Gastrocnemius medialis (tissue), 4 donors: ENCODE measurements around the gene LMF2. TPM values are rescaled to one million over a fixed set of nuclear protein-coding genes. Genes with fewer than 3 reads are reported as not detected.

Experiments
- ATAC-seq, 2 donors: fragments of 150-250 bp; one replicate each; pipeline ENCODE4 v1.9.1; 2016
- DNase-seq, 2 donors: peaks; one replicate each; pipeline ENCODE4 v3.0.0-alpha.2; 2019
- H3K27ac ChIP-seq, 4 donors: fragments of 200-600 bp; sonication (generic); 1 replicate in 1 of 4; 2 replicates in 3 of 4; pipeline ENCODE4 v1.5.1; 2016 to 2018; ENCODE audit warnings: mild to moderate bottlenecking in 2 of 4, moderate library complexity in 1 of 4
- H3K27me3 ChIP-seq, 3 donors: fragments of 200-600 bp; sonication (generic) in 2 of 3; 1 replicate in 1 of 3; 2 replicates in 2 of 3; pipeline versions ENCODE4 v1.5.1 to v1.6.0; 2016 to 2019; ENCODE audit warnings: mild to moderate bottlenecking in 1 of 3, moderate library complexity in 1 of 3
- H3K36me3 ChIP-seq, 2 donors: fragments of 200-600 bp; sonication (generic) in 1 of 2; one replicate each; pipeline ENCODE4 v1.5.1; 2017 to 2018
- H3K4me1 ChIP-seq, 2 donors: fragments of 200-600 bp; sonication (generic) in 1 of 2; one replicate each; pipeline ENCODE4 v1.5.1; 2016 to 2017; ENCODE audit warnings: mild to moderate bottlenecking in 2 of 2
- H3K4me3 ChIP-seq, 4 donors: fragments of 200-600 bp; sonication (generic) in 3 of 4; 1 replicate in 1 of 4; 2 replicates in 3 of 4; pipeline ENCODE4 v1.5.1; 2016 to 2019; ENCODE audit warnings: mild to moderate bottlenecking in 2 of 4
- H3K9me3 ChIP-seq, 3 donors: fragments of 200-600 bp; sonication (generic) in 2 of 3; 1 replicate in 1 of 3; 2 replicates in 2 of 3; pipeline ENCODE4 v1.5.1; 2016 to 2019
- POLR2A ChIP-seq, 2 donors: fragments of 450-650 bp; IDR thresholded peaks; one replicate each; pipeline ENCODE4 v1.6.1; 2017; ENCODE audit warnings: antibody characterized with exemption in 2 of 2, mild to moderate bottlenecking in 2 of 2, moderate library complexity in 2 of 2
- in situ Hi-C, 4 donors: fragments of 200-750 bp; cut with MboI; loops; one replicate each; pipeline versions ENCODE4 v1.15.0 to v1.8.0; 2017; ENCODE audit warnings: low sequenced_read_pairs in 4 of 4
- intact Hi-C: fragments of 100-400 bp; cut with DNase I; formaldehyde crosslinking; loops from one replicate; pipeline ENCODE4 v1.15.1; 2023; ENCODE audit warnings: low total_unique reads
- total RNA-seq, 4 donors: library from RNA; depleted of rRNA; stranded (reverse); fragments of >200 nt; gene quantifications; one replicate each; pipeline versions ENCODE4 v1.1.0 to v1.2.3, GENCODE V29; 2016
- TF ChIP-seq, protein P1 (sequence below), 5 experiments: fragments of 450-650 bp in 3 of 5; fragments of 200-600 bp in 2 of 5; sonication (generic) in 2 of 5; IDR thresholded peaks in 4 of 5; conservative IDR thresholded peaks in 1 of 5; 1 replicate in 4 of 5; 2 replicates in 1 of 5; pipeline ENCODE4 v1.5.1; 2016 to 2019; ENCODE audit warnings: antibody characterized with exemption in 5 of 5, mild to moderate bottlenecking in 3 of 5, moderate library complexity in 3 of 5

LMF2 gene
- total RNA-seq, 4 donors from 2014 or later, result 19.7 to 39.4 (median 26.9) TPM

DNA sequence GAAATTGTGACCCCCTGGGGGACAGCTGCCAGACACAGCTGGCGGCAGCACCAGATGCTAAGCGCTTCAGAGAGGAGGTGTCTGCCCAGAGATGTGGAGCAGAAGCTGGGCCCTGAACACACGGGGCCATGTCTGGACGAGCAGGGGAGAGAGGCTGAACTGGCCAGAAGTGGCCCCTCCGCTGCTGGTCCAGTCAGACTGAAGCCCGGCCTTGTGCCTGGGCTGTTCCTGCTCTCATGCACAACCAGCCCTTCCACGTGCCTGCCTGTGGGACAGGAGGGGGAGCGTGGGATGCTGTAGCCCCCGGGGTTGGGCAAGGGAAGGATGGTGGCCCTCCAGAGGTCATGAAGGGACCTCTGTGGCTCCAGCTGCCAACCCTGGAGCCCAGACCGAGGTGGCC, 24.4 kb downstream of the LMF2 start:
- no peak for DNase-seq
- no peak overlapping the region for H3K4me3 ChIP-seq
- no peak overlapping the region for H3K27ac ChIP-seq
- TF ChIP-seq, protein P1, sequence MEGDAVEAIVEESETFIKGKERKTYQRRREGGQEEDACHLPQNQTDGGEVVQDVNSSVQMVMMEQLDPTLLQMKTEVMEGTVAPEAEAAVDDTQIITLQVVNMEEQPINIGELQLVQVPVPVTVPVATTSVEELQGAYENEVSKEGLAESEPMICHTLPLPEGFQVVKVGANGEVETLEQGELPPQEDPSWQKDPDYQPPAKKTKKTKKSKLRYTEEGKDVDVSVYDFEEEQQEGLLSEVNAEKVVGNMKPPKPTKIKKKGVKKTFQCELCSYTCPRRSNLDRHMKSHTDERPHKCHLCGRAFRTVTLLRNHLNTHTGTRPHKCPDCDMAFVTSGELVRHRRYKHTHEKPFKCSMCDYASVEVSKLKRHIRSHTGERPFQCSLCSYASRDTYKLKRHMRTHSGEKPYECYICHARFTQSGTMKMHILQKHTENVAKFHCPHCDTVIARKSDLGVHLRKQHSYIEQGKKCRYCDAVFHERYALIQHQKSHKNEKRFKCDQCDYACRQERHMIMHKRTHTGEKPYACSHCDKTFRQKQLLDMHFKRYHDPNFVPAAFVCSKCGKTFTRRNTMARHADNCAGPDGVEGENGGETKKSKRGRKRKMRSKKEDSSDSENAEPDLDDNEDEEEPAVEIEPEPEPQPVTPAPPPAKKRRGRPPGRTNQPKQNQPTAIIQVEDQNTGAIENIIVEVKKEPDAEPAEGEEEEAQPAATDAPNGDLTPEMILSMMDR (IDR thresholded peaks at IDR 0.05 in 4 of 5, conservative IDR thresholded peaks at IDR 0.05 in 1 of 5), result no peak
- no peak for TF ChIP-seq POLR2A (IDR thresholded peaks at IDR 0.05)
- in situ Hi-C loops (no loop called here), intact Hi-C loops (no loop called here)
- H3K27me3 ChIP-seq, result peaks cover 39 to 47% (median 45%) of the 10 kb centered on the region in 3 donors
- H3K4me1 ChIP-seq, result no peaks in the 10 kb centered on the region
- no peaks in the 10 kb centered on the region for H3K9me3 ChIP-seq
- H3K36me3 ChIP-seq, result no peaks in the 10 kb centered on the region
- no peak for ATAC-seq

- Histone ChIP-seq H3K27me3 (peaks cover 39 to 47% (median 45%) of the 10 kb centered on the region in 3 donors), H3K9me3 (no peaks in the 10 kb centered on the region), H3K4me1 (no peaks in the 10 kb centered on the region), H3K4me3 (no peak overlapping the region), H3K27ac (no peak overlapping the region), H3K36me3 (no peaks in the 10 kb centered on the region)
- intact Hi-C loops (no loop called here), in situ Hi-C loops (no loop called here)
- ATAC-seq (no peak), DNase-seq (no peak)
- TF ChIP-seq POLR2A (IDR thresholded peaks at IDR 0.05), result no peak
- TF ChIP-seq, protein P1 (IDR thresholded peaks at IDR 0.05 in 4 of 5, conservative IDR thresholded peaks at IDR 0.05 in 1 of 5), result no peak
Observed at GRCh38 chr22:50482107-50483074, 25.1 kb downstream of the LMF2 start.

- Histone ChIP-seq H3K27ac (no peak within 1 kb of the TSS), H3K4me3 (peak within 1 kb of the TSS in 3 of 4 donors; percentile 19 to 35 (median 31)), H3K4me1 (no peaks in the 10 kb centered on the region), H3K27me3 (peaks cover 39 to 47% (median 45%) of the 10 kb centered on the region in 3 donors), H3K36me3 (no peaks in the 10 kb centered on the region), H3K9me3 (no peaks in the 10 kb centered on the region)
- in situ Hi-C loops, result no loop called here
- DNase-seq (no peak), ATAC-seq (no peak)
- intact Hi-C loops, result no loop called here
- TF ChIP-seq, protein P1 (IDR thresholded peaks at IDR 0.05 in 4 of 5, conservative IDR thresholded peaks at IDR 0.05 in 1 of 5), result no peak
- TF ChIP-seq POLR2A (IDR thresholded peaks at IDR 0.05), result no peak
Observed at GRCh38 chr22:50481440-50482106, 25.9 kb downstream of the LMF2 start, which contains the start of gene ADM2. ADM2 (plus strand) TSS chr22:50481543; CDS start chr22:50481848, 305 bp downstream.

GRCh38 chr22:50481045-50481439, 26.5 kb downstream of the LMF2 start:
- peak overlapping the region in 3 of 4 donors; percentile 19 to 35 (median 31) for H3K4me3 ChIP-seq
- peaks cover 39 to 45% (median 44%) of the 10 kb centered on the region in 3 donors for H3K27me3 ChIP-seq
- no peak overlapping the region for H3K27ac ChIP-seq
- no peak for DNase-seq
- TF ChIP-seq, protein P1 (IDR thresholded peaks at IDR 0.05 in 4 of 5, conservative IDR thresholded peaks at IDR 0.05 in 1 of 5), result no peak
- no peak for TF ChIP-seq POLR2A (IDR thresholded peaks at IDR 0.05)
- in situ Hi-C loops, result no loop called here
- no peaks in the 10 kb centered on the region for H3K36me3 ChIP-seq
- intact Hi-C loops, result no loop called here
- no peak for ATAC-seq
- no peaks in the 10 kb centered on the region for H3K9me3 ChIP-seq
- no peaks in the 10 kb centered on the region for H3K4me1 ChIP-seq
